COLO668 (cell line): Measurements from ENCODE around the gene MGMT.

Experiments used
- DNase-seq: peaks from one replicate; lab custom pipeline; 2025; ENCODE audit not compliant: unreplicated experiment; lab: John Stamatoyannopoulos, UW

The MGMT gene

DNA sequence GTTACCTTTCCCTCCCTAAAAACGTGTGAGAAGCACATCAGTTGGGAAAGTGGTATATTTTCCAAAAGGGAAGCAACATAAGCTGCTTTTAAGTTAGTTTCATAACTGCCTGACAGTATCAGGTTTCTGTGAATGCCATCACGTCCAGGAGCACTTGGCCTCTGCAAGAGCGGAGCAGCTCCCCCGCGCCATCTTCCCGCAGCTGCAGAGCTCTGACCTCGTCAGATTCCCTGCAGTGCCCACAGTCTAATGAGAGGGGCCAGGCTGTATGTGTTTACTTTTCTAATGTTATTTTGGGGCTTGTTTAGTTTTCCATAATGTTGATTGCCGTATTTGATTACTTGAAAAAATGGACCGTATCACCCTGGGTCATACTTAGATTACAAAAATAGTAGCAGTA lies 74.2 kb downstream of the MGMT start:
- no peak for DNase-seq

GRCh38 chr10:129541748-129542487 lies 74.9 kb downstream of the MGMT start:
- DNase-seq: no peak

DNA sequence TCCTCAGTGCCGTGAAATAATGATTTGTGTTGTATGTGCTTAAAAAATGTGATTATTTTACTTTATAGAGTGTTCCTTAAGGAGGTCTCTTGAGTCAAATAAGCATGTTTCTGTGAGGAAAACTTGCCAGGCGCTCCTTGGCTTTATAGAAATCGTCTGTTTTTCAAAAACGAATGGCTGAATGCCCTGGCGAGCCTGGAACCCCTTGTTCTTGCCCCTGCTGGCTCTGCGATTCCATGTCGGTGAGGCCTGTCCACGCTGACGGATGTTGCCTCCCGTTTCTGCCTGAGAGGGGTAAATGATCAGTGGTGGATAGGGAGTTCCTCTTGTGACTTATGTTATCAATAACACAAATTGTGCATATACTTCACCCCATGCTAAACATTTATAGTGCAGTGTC lies 75.5 kb downstream of the MGMT start:
- no peak for DNase-seq

- DNase-seq: no peak
Measured at GRCh38 chr10:129544205-129545202, 77.5 kb downstream of the MGMT start.

DNA sequence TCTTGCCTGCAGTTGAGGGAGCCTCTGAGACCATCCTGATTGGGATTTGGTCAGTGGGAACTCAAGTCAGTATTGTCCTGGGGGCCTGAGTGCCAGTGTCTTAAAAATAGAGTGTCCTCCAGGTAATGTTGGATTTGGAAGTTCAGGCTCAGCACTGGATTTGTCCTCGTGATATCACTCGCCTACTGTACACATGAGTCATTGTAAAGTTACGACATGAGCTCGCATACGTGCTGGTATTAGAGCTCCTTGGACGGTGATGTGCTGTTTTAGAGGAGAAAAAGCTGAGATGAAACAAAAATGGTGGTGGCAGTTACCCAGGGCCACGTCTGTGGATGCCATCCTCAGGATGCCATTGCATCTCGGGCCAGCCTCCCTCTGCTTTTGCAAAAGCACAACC lies 78.2 kb downstream of the MGMT start:
- DNase-seq: no peak

- DNase-seq: no peak
Measured at GRCh38 chr10:129546106-129546505, 79.1 kb downstream of the MGMT start.

GRCh38 chr10:129547608-129548007 lies 80.6 kb downstream of the MGMT start:
- DNase-seq: no peak

DNA sequence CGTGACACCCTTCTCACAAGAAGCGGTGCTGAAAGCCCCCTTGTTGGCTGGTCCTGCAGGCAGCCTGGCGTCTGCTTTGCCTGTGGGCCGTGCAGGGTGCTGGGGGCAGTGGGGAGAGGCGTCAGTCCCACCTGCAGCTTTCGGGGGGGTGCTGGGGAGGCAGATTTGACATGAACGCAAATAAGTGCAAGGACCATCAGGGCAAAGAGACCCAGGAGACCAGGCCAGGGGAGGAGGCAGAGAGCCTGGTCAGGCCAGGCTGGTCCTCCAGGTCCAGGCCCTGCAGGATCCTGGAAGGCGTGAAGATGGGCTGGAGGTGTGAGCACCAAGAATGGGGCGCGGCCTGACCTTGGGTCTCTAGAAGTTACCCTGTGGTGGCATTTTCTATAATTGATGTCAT lies 81.6 kb downstream of the MGMT start:
- no peak for DNase-seq

DNA sequence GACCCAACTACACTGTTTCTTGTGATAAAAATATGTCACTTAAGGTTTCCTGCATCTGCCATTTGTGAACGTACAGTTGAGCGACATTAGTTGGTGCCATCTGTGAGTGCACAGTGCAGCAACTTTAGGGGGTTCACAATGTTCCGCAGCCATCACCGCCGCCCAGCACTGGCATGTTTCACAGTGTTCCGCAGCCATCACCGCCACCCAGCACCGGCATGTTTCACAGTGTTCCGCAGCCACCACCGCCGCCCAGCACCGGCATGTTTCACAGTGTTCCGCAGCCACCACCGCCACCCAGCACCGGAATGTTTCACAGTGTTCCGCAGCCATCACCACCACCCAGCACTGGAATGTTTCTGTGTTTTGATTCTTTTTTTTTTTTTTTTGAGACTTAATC lies 83.0 kb downstream of the MGMT start:
- no peak for DNase-seq

DNA sequence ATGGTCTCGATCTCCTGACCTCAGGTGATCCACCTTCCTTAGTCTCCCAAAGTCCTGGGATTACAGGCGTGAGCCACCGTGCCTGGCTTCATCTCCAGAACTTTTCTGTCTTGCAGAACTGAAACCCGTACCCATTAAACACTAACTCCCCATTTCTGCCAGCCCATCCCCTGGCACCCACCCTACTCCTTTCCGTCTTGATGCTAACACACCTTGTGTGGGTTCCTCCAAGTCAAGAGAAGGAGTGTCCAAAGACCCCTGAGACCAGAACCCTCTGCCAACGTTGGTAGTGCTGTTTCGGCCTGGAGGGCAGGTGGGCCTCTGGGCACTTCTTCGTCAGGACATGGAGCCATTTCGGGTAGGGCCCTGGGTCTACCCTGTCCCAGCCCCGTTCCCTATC lies 83.6 kb downstream of the MGMT start:
- DNase-seq: no peak

DNA sequence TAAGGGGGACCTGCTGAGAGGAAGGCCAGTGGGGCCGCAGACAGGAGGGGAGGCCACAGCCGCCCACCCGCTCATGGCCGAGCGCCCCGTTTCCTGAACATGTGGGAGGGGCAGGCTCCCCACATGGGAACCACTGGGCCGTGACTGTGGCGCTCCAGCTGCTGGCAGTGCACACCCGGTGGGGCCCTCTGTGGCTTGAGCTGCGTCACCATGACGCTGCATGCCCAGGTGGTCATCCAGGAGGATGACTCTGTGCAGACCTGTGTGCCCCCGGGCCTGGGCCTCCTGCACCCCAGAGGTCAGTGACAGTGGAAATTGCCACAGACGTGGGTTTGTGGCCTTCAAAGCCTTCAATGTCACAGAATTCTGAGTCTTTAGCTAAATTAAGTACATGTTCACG lies 85.1 kb downstream of the MGMT start:
- no peak for DNase-seq

DNA sequence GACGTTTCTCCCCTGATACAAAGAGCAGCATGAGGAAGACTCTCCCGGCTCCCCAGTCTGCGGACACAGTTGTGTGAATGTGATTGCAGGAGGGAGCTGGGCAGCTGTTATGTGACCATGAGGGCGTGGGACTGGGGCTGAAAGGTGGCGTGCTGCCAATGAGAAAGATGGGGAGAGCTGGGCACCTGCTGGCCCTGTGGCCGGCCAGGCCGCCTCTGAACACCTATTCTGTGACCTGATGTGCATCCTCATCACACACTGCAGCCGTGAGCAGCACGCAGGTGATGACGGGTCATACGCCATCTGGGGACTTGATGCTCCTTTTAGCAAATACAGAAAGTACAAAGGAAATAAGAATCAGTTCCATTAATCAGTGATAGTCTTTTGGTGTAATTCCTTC lies 86.9 kb downstream of the MGMT start:
- no peak for DNase-seq

- DNase-seq: no peak
Measured at GRCh38 chr10:129556316-129556715, 89.3 kb downstream of the MGMT start.

DNA sequence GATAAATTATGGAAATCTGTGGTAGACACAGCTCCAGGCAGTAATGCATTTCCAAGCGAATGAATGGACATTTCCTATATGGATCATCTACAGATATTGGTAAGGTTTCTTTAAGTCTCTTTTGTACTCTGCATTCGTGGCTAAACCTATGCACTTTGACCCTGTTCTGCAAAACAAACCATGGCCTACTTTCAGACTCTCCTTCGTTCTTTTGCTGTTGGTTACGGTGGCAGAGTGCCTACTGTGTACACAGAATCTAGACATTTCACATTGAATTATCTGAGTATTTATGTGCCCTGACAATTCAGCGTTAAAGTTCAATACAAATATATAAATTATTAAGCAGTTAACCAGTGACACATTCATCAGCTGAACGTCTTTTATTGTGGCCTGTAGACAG lies 93.3 kb downstream of the MGMT start:
- no peak for DNase-seq

- DNase-seq: no peak
Measured at GRCh38 chr10:129562487-129562886, 95.4 kb downstream of the MGMT start.

DNA sequence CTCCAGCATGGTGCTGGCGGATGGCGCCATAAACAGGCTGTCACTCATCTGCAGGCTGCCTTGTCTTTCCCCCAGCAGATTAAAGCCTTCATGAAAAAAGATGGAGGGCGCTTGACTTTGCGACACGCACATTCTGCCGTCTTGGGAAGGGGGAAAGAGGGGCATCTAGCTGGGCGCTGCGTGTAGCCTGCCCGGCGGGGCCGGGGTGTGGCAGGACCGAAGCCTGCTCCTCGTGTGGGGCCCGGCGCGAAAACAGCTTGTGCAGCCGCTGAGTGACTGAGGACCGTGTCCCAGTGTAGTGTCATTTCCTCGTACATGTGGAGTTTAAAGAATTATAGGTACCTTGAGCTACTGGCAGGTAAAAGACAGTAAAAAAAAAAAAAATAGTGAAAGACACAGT lies 97.9 kb downstream of the MGMT start:
- DNase-seq: no peak

DNA sequence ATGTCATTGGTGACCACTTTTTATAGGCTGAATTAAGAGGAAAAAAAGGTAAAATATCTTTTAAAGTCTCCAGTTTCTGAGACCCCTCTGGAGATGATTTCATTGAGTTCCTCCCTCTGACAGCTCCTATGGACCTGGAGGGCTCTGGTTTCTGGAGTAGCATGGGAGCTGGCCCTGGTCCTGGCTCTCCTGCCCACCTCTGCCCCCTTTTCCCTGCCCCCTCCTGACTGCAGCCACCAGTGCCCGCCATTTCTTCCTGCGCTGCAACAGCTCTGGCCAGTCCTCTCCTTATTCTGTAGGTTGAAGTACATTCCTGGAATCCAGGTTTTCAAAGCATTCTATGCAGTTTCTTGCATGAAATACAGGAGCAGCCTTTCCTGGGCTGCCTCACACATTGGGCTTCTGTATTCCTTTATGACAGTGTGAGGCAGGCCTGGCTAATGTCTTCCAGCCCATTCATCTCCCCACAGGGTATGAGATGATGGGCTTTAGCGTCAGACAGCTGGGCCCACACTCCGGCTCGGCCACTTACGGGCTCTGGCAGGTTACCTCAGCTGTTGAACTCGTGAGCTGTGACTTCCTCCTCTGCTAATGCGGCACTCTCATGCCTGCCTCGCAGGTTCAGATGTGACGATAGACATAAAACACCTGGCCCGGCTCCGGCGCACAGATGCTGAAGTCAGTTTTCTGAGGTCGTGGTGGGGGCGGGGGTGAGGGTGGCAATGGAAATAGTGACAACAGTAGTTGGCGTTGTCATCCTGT lies 101.7 kb downstream of the MGMT start:
- no peak for DNase-seq

DNA sequence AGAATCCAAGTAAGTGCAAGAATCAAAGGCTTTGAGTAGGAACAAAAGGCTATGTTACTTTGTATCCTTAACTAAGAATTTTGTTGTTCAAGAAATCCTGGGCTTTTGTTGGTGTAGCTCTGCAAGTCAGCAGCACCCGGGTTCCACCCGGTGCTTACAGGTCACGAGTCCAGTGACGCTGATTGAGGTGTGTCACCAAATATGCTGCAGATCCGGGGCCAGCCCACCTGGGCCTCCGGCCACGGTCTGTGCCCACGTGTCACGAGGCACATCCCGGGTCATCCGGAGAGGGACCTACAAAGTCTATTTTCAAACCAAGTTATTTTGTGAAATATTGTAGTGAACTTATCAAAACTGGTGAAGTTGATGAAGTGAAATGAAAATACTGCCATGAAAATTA lies 103.1 kb downstream of the MGMT start:
- no peak for DNase-seq

DNA sequence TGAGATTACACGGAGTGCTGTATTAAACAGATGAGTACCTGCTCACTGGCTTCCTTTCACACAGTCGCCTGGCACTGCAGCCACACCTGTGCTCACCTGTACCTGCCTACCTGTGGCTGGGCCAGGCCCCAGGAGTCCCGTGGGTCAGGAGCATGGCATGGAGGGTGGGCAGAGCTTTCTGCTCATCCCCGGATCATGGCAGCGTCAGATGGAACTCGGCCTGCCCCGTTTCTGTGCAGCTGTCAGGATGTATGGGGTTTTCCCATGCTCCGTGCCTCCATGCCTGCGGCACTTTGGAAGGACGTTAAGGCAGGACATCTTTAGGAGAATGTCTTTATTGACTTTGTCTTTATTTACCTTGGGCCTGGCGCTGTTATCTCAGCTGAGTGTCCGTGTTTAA lies 112.2 kb downstream of the MGMT start:
- DNase-seq: peak; percentile 48

- peak; percentile 20 for DNase-seq
Measured at GRCh38 chr10:129580010-129580409, 113.0 kb downstream of the MGMT start.

DNA sequence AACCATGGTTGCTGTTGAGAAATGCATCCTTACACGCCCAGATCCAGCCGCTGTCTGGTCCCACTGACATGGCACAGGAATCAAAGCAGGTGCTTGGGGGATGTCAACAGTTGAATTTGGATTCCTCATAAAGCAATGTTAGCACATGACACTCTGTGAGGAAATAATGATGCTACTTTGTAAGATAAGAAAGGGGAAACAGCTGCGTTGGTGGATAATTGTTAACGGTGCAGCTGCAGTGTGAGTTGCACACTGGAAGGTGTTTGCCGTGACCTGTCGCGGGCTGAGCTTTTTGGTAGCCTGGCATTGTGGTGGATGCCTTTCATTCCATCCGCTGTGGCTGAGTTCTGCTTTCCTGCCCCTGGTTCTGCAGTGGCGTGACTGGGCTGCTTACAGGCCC lies 113.9 kb downstream of the MGMT start:
- no peak for DNase-seq
